ENCODE data around the gene COA1. TPM values are rescaled to one million over a fixed set of nuclear protein-coding genes. Genes with fewer than 3 reads are reported as not detected.
"Not testable (repeated sequence)": the region's sequence is repeated elsewhere in the genome, so short reads cannot be mapped to it uniquely, and the experiment has no call there.

Gene COA1
- total RNA-seq, 2 donors from 2014 or later = 53.6 to 56.0 TPM

DNA sequence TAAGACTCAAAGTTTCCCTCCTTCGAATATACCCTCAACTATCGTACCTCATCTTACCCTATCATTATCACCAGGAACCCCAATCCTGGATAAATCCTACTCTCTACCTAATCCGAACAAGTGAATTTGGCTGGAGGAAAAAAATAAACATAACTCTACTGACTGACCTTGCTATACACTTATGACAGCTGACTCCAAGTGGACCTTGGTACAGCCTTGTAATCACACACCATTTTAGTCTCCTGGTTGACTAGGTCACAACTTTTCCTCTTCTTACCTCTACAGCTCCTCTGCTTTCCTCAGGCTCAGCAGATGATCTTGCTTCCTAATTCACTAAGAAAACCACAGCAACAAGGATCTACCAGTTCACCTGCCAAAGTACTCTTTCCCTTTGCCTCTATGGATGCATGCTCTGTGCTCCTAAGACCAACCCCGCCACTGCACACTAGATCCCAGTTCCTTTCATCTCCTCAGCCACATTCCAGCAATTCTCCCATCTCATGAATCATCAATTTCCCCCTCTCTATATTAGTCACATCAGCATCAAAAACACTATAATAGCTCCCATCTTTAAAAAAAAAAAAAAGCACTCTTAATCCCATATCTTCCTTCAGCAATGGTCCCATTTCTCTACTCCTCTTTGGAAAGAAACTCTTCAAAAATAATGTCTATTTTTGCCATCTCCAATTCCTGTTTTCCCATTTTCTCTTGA is 35.5 kb downstream of the COA1 start:
- TF ChIP-seq CTCF (IDR thresholded peaks at IDR 0.05) = no peak
- DNase-seq (ENCODE audit: low spot score) = no peak

GRCh38 chr7:43692582-43693373 is 36.5 kb downstream of the COA1 start:
- Histone ChIP-seq H3K36me3 (no peaks in the 10 kb centered on the region), H3K27me3 (no peaks in the 10 kb centered on the region), H3K9me3 (no peaks in the 10 kb centered on the region), H3K4me1 (peaks cover 0 to 9% of the 10 kb centered on the region in 2 donors), H3K4me3 (no peak overlapping the region), H3K27ac (no peak overlapping the region)
- no peak for DNase-seq (ENCODE audit: low spot score)
- no peak for TF ChIP-seq CTCF (IDR thresholded peaks at IDR 0.05)

More for the DNA sequence above, 35.5 kb downstream of the COA1 start:
- Histone ChIP-seq H3K4me1 (peaks cover 0 to 9% of the 10 kb centered on the region in 2 donors), H3K27ac (no peak overlapping the region), H3K27me3 (no peaks in the 10 kb centered on the region), H3K4me3 (no peak overlapping the region), H3K36me3 (no peaks in the 10 kb centered on the region), H3K9me3 (no peaks in the 10 kb centered on the region)

DNA sequence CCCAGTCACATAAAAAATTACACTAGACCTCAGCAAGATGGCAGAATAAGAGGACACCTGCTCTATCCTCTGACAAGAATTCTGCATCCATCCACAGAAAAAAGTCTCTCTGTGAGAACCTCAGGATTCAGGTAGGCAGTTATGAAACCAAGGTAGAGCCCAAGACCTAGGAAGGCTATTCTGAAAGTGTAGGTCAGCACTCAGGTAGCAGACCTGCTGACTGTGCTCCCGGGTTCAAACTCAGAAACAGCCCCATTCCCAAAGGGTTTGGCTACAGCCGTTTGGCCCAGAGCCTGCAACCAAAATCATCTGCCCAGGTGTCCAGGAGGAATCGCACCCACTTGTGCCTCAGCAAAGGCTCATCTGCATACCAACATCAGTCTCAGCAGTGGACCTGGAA is 37.7 kb downstream of the COA1 start:
- Histone ChIP-seq H3K4me1 (peaks cover 0 to 9% of the 10 kb centered on the region in 2 donors), H3K36me3 (no peaks in the 10 kb centered on the region), H3K27ac (no peak overlapping the region), H3K4me3 (no peak overlapping the region), H3K9me3 (no peaks in the 10 kb centered on the region), H3K27me3 (no peaks in the 10 kb centered on the region)
- TF ChIP-seq CTCF (IDR thresholded peaks at IDR 0.05) = no peak
- no peak for DNase-seq (ENCODE audit: low spot score)

DNA sequence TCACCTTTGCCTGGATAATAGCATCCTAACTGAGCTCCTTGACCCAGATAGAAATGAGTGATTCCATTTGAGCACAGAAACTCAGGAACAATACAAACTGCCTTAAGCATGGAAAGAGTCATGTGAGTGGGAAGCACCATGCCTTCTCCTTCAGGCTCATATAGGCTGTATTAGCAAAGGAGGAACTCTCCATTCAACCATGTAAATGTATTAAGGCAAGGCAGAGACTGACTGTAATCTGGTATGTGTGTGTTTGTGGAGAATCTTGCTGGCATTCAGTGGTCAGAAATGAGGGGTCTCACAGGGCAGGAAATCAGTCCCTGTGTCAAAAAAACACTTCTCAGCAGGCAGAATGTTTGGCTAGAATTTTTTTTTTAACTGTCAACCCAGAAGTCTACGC is 40.2 kb downstream of the COA1 start:
- Histone ChIP-seq H3K27ac (no peak overlapping the region), H3K4me3 (no peak overlapping the region), H3K9me3 (no peaks in the 10 kb centered on the region), H3K27me3 (no peaks in the 10 kb centered on the region), H3K36me3 (no peaks in the 10 kb centered on the region), H3K4me1 (peaks cover 0 to 9% of the 10 kb centered on the region in 2 donors)
- no peak for DNase-seq (ENCODE audit: low spot score)
- TF ChIP-seq CTCF (IDR thresholded peaks at IDR 0.05) = no peak

- not testable (repeated sequence) for H3K27me3 ChIP-seq; DNase-seq (ENCODE audit: low spot score); H3K4me1 ChIP-seq; H3K4me3 ChIP-seq; H3K36me3 ChIP-seq; H3K27ac ChIP-seq; H3K9me3 ChIP-seq
These were observed 41.5 kb downstream of the COA1 start for GRCh38 chr7:43687866-43688265.

- H3K27me3 ChIP-seq = no peaks in the 10 kb centered on the region
- no peaks in the 10 kb centered on the region for H3K9me3 ChIP-seq
- no peak overlapping the region for H3K27ac ChIP-seq
- H3K4me3 ChIP-seq = no peak overlapping the region
- no peaks in the 10 kb centered on the region for H3K4me1 ChIP-seq
- TF ChIP-seq CTCF (IDR thresholded peaks at IDR 0.05) = no peak
- H3K36me3 ChIP-seq = no peaks in the 10 kb centered on the region
- no peak for DNase-seq (ENCODE audit: low spot score)
These were observed 42.3 kb downstream of the COA1 start for GRCh38 chr7:43686991-43687390.
